ENCODE data around the gene CHMP4B.

GRCh38 chr20:33789109-33789857, 21.9 kb upstream of the CHMP4B start:
- TF ChIP-seq POLR2AphosphoS5 (IDR thresholded peaks at IDR 0.05; ENCODE audit: low read depth, low read length) (no peak), SIN3A (IDR thresholded peaks at IDR 0.05; ENCODE audit: borderline replicate concordance, insufficient read depth, low read length) (peak; percentile 32; the same call in 1 of the 2 replicates), REST (IDR thresholded peaks at IDR 0.05; ENCODE audit: insufficient read depth in 1 of 2, low read depth in 2 of 2, low read length in 2 of 2) (no peak)
